GM12878 (cell line): ENCODE results near the gene CTNNBL1. TPM values are rescaled to one million over a fixed set of nuclear protein-coding genes. Genes with fewer than 3 reads are reported as not detected.

Experiments used
- ATAC-seq: fragments of 200-7000 bp; cut with Tn5 transposase; 3 replicates; pipeline ENCODE4 v1.9.1; 2020; ENCODE audit warnings: mild to moderate bottlenecking, moderate library complexity
- BruUV-seq: library from RNA; stranded (reverse); fragments of 400-500 nt; replicated peaks from 2 replicates; lab custom pipeline; 2021; lab: Mats Ljungman, UMichigan
- CTCF ChIA-PET: fragments of 300-600 bp; sonication (Branson Sonifier 250); formaldehyde crosslinking; extraction: SDS; loops from one replicate; lab custom pipeline; 2021; ENCODE audit warnings: inconsistent platforms; lab: Yijun Ruan, JAX
- POLR2A ChIA-PET: fragments of 350-600 bp; formaldehyde crosslinking; extraction: SDS; loops from one replicate; lab custom pipeline; 2021; ENCODE audit warnings: inconsistent platforms; lab: Charles Lee
- RAD21 ChIA-PET: fragments of 300-600 bp; sonication (Branson Sonifier 250); formaldehyde crosslinking; loops from one replicate; lab custom pipeline; 2023; ENCODE audit warnings: antibody characterized with exemption; ENCODE audit not compliant: unreplicated experiment; lab: Charles Lee
- SMC1A ChIA-PET: fragments of 300-600 bp; sonication (Branson Sonifier 250); formaldehyde crosslinking; loops from one replicate; lab custom pipeline; 2023; ENCODE audit not compliant: unreplicated experiment, uncharacterized antibody; lab: Charles Lee
- DNase-seq: peaks from one replicate; pipeline ENCODE4 v3.0.0-alpha.2; 2011; ENCODE audit warnings: low read depth, low spot score
- FAIRE-seq: peaks from 3 replicates; lab custom pipeline; 2011; peaks lifted over from hg19 to GRCh38; lab: Jason Lieb, UNC
- H2AFZ ChIP-seq: 2 replicates; pipeline ENCODE4 v1.6.0; 2011; ENCODE audit warnings: low read depth, low read length, control low read depth; ENCODE audit not compliant: control insufficient read depth
- H3K27ac ChIP-seq: 2 replicates; pipeline ENCODE4 v1.5.1; 2011; ENCODE audit warnings: control low read depth; ENCODE audit not compliant: control insufficient read depth, insufficient read depth
- H3K27me3 ChIP-seq, 2 experiments: replicated peaks in 1 of 2; 2 replicates each; pipeline versions ENCODE4 v1.6.0 to v1.6.1; 2011; ENCODE audit warnings: low read length in 1 of 2; ENCODE audit not compliant: control insufficient read depth in 2 of 2, insufficient read depth in 2 of 2
- H3K36me3 ChIP-seq, 2 experiments: 2 replicates each; pipeline ENCODE4 v1.5.1; 2011; ENCODE audit warnings: low read length in 1 of 2; ENCODE audit not compliant: control insufficient read depth in 2 of 2, insufficient read depth in 2 of 2
- H3K4me1 ChIP-seq: 2 replicates; pipeline ENCODE4 v1.6.1; 2011; ENCODE audit warnings: mild to moderate bottlenecking, low read length, moderate library complexity, mixed read lengths; ENCODE audit not compliant: control insufficient read depth, insufficient read depth
- H3K4me2 ChIP-seq: 2 replicates; pipeline ENCODE4 v1.6.0; 2011; ENCODE audit warnings: control low read depth; ENCODE audit not compliant: control insufficient read depth, insufficient read depth
- H3K4me3 ChIP-seq: fragments of 200-600 bp; sonication (generic); 2 replicates; pipeline ENCODE4 v1.5.1; 2016
- H3K79me2 ChIP-seq: 2 replicates; pipeline ENCODE4 v1.6.0; 2011; ENCODE audit warnings: low read length; ENCODE audit not compliant: control insufficient read depth, insufficient read depth
- H3K9ac ChIP-seq: 2 replicates; pipeline ENCODE4 v1.8.0; 2011; ENCODE audit warnings: low read length, control low read depth, mixed read lengths; ENCODE audit not compliant: control insufficient read depth, insufficient read depth
- H3K9me3 ChIP-seq: replicated peaks from 3 replicates; pipeline ENCODE4 v1.5.1; 2011; ENCODE audit warnings: mild to moderate bottlenecking, low read length; ENCODE audit not compliant: control insufficient read depth, insufficient read depth
- H4K20me1 ChIP-seq: 2 replicates; pipeline ENCODE4 v1.6.0; 2011; ENCODE audit not compliant: control insufficient read depth, insufficient read depth
- ASH2L ChIP-seq: fragments of 300-600, 200-600 bp; sonication (generic); IDR thresholded peaks from 2 replicates; pipeline ENCODE4 v1.6.1; 2017; ENCODE audit warnings: low read depth, mild to moderate bottlenecking, borderline replicate concordance
- BMI1 ChIP-seq: fragments of 450-650 bp; IDR thresholded peaks from 2 replicates; pipeline ENCODE4 v1.6.1; 2016; ENCODE audit warnings: mild to moderate bottlenecking, moderate library complexity, borderline replicate concordance
- CEBPB ChIP-seq, 2 experiments: fragments of 150-350 bp in 1 of 2; IDR thresholded peaks; 2 replicates each; pipeline ENCODE4 v1.6.1; 2012 to 2014; ENCODE audit warnings: low read depth in 2 of 2, low read length in 2 of 2, borderline replicate concordance in 1 of 2, inconsistent platforms in 1 of 2
- MTA2 ChIP-seq: fragments of 450-650 bp; IDR thresholded peaks from 2 replicates; pipeline ENCODE4 v1.6.1; 2016; ENCODE audit warnings: low read depth, mild to moderate bottlenecking, moderate library complexity
- MXI1 ChIP-seq: fragments of 150-350 bp; IDR thresholded peaks from 2 replicates; pipeline ENCODE4 v1.6.1; 2011; ENCODE audit warnings: low read depth, mild to moderate bottlenecking, inconsistent platforms, low read length, improper control_type of control experiment
- MYC ChIP-seq: IDR thresholded peaks from 2 replicates; pipeline ENCODE4 v1.6.1; 2011; ENCODE audit warnings: mild to moderate bottlenecking, low read length, moderate library complexity, inconsistent platforms; ENCODE audit not compliant: insufficient read depth, insufficient replicate concordance, insufficient read length, severe bottlenecking
- NR2F1 ChIP-seq: fragments of 450-650 bp; conservative IDR thresholded peaks from 2 replicates; pipeline ENCODE4 v1.6.1; 2017; ENCODE audit warnings: mild to moderate bottlenecking
- NRF1 ChIP-seq: conservative IDR thresholded peaks from 2 replicates; pipeline ENCODE4 v1.6.1; 2011; ENCODE audit warnings: mild to moderate bottlenecking, low read depth, low read length, improper control_type of control experiment
- RAD21 ChIP-seq: IDR thresholded peaks from 2 replicates; pipeline ENCODE4 v1.6.1; 2011; ENCODE audit warnings: mild to moderate bottlenecking, low read depth, low read length, moderate library complexity; ENCODE audit not compliant: insufficient read depth
- SP1 ChIP-seq: IDR thresholded peaks from one replicate; pipeline ENCODE4 v1.6.1; 2011; ENCODE audit warnings: low read depth, low read length
- ZNF24 ChIP-seq: fragments of 450-650 bp; IDR thresholded peaks from 2 replicates; pipeline ENCODE4 v1.6.1; 2017; ENCODE audit warnings: antibody characterized with exemption, mild to moderate bottlenecking
- ZSCAN29 ChIP-seq: fragments of 450-650 bp; IDR thresholded peaks from 2 replicates; pipeline ENCODE4 v1.6.1; 2017; ENCODE audit warnings: mild to moderate bottlenecking, moderate library complexity
- WGBS: methylation state at CpG from one replicate; pipeline ENCODE4 v1.1.6; 2016; ENCODE audit warnings: low lambda C conversion rate; ENCODE audit not compliant: insufficient replicate concordance, insufficient coverage; ENCODE audit errors: missing lambda C conversion rate; 5-methylcytosine and 5-hydroxymethylcytosine counted together
- in situ Hi-C: fragments of 300-500 bp; cut with MboI; formaldehyde crosslinking; loops from 9 replicates; pipeline ENCODE4 v1.14.3; 2018; ENCODE audit warnings: mixed read lengths
- intact Hi-C: fragments of 100-400 bp; cut with micrococcal nuclease; formaldehyde crosslinking; loops from one replicate; pipeline ENCODE4 v1.14.2; 2022; ENCODE audit not compliant: unreplicated experiment
- polyA plus RNA-seq, 11 experiments: library from polyadenylated mRNA; depleted of rRNA in 4 of 11; unstranded in 6 of 11; stranded (reverse) in 5 of 11; fragments of >200 nt; fragmentation: Nextera tagmentation in 4 of 11; fragmentation: Illumina TruSeq in 1 of 11; extraction: Ambion mirVana in 4 of 11; extraction: Trizol in 1 of 11; gene quantifications; 1 replicate in 1 of 11; 2 replicates in 10 of 11; pipeline versions ENCODE4 v1.2.1 to v1.2.3, GENCODE V29; 2011 to 2016; ENCODE audit warnings: inconsistent platforms in 2 of 11, missing spikeins in 2 of 11, low read depth in 1 of 11
- total RNA-seq, 4 experiments: library from RNA; depleted of rRNA in 3 of 4; stranded (reverse); fragments of >200 nt in 3 of 4; fragmentation: Illumina TruSeq in 1 of 4; extraction: Trizol in 1 of 4; gene quantifications; 2 replicates each; pipeline versions ENCODE4 v1.2.1 to v1.2.3, GENCODE V29; 2013 to 2021
- TF ChIP-seq, protein P1 (sequence below): fragments of 450-650 bp; IDR thresholded peaks from 2 replicates; pipeline ENCODE4 v1.6.1; 2014; ENCODE audit warnings: mild to moderate bottlenecking
- TF ChIP-seq, protein P2 (sequence below): fragments of 450-650 bp; IDR thresholded peaks from 2 replicates; pipeline ENCODE4 v1.6.1; 2017; ENCODE audit warnings: antibody characterized with exemption, mild to moderate bottlenecking, moderate library complexity
- TF ChIP-seq, protein P3 (sequence below): fragments of 450-650 bp; IDR thresholded peaks from 2 replicates; pipeline ENCODE4 v1.6.1; 2016; ENCODE audit warnings: mild to moderate bottlenecking

The CTNNBL1 gene
- total and polyA plus RNA-seq, 10 of the 15 experiments (the other 5 are each of a cell fraction or from before 2014, with no cell fraction given): 43.1 to 102 (median 67.8) TPM

DNA sequence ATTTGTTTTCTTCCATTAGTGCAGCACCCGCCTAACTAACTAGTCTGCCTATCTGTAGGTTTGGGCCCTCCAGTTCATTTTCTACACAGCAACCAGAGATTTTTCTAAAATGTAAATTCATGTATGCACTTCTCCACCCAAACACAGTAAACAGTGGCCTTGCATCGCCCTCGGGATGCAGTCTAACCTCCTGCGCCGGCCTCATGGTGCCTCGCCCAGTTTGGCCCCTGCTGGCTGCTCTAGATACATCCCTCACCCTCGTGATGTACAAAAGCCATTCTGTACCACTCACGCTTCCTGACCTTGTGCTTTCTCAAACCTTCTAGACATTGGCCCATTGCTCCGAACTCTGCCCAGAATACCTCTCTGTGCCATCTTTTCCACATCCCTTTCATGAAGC, 155.3 kb downstream of the CTNNBL1 start (continued):
- TF ChIP-seq, protein P1, sequence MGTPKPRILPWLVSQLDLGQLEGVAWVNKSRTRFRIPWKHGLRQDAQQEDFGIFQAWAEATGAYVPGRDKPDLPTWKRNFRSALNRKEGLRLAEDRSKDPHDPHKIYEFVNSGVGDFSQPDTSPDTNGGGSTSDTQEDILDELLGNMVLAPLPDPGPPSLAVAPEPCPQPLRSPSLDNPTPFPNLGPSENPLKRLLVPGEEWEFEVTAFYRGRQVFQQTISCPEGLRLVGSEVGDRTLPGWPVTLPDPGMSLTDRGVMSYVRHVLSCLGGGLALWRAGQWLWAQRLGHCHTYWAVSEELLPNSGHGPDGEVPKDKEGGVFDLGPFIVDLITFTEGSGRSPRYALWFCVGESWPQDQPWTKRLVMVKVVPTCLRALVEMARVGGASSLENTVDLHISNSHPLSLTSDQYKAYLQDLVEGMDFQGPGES: no peak
- TF ChIP-seq NRF1 (no peak), ZNF24 (no peak), MYC (no peak), BMI1 (no peak), MTA2 (no peak)

DNA sequence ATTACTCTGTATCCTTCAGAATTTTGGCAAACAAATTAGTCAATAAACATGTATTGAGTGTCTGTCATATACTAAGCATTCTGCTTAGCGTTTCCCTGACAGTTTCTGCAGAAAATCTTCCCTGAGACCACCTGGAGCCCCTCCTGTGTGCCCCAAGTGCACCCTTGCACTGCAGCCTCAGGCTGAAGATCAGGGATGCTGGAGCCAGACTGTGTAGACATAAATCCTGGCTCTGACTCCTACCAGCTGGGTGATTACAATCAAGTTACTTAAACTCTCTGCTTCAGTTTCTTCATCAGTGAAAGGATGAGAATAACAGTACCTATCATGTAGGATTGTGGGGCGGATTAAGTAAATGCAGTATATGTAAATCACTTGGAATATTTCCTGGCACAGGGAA, 155.7 kb downstream of the CTNNBL1 start:
- in situ Hi-C loops: no loop called here
- intact Hi-C loops: no loop called here

More for the DNA sequence above, 155.7 kb downstream of the CTNNBL1 start:
- no peaks in the 10 kb centered on the region for H3K27me3 ChIP-seq
- no peak overlapping the region for H2AFZ ChIP-seq
- FAIRE-seq: no peak
- POLR2A ChIA-PET: interaction anchor here (0.8 kb wide), 1 partner anchor 13 kb away, joined by 3 read pairs; no protein-coding TSS in a partner anchor
- no peaks in the 10 kb centered on the region for H4K20me1 ChIP-seq
- WGBS: 100% methylated on average over 2 of the region's 2 CpGs
- peaks cover 31% of the 10 kb centered on the region for H3K4me1 ChIP-seq
- TF ChIP-seq, protein P2, sequence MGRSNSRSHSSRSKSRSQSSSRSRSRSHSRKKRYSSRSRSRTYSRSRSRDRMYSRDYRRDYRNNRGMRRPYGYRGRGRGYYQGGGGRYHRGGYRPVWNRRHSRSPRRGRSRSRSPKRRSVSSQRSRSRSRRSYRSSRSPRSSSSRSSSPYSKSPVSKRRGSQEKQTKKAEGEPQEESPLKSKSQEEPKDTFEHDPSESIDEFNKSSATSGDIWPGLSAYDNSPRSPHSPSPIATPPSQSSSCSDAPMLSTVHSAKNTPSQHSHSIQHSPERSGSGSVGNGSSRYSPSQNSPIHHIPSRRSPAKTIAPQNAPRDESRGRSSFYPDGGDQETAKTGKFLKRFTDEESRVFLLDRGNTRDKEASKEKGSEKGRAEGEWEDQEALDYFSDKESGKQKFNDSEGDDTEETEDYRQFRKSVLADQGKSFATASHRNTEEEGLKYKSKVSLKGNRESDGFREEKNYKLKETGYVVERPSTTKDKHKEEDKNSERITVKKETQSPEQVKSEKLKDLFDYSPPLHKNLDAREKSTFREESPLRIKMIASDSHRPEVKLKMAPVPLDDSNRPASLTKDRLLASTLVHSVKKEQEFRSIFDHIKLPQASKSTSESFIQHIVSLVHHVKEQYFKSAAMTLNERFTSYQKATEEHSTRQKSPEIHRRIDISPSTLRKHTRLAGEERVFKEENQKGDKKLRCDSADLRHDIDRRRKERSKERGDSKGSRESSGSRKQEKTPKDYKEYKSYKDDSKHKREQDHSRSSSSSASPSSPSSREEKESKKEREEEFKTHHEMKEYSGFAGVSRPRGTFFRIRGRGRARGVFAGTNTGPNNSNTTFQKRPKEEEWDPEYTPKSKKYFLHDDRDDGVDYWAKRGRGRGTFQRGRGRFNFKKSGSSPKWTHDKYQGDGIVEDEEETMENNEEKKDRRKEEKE: no peak
- TF ChIP-seq NR2F1 (no peak), ZSCAN29 (no peak), CEBPB (IDR thresholded peaks at IDR 0.05; ENCODE audit: borderline replicate concordance in 1 of 2, low read depth in 2 of 2, low read length in 2 of 2) (no peak), SP1 (no peak), RAD21 (no peak), MXI1 (no peak), ASH2L (no peak)
- TF ChIP-seq, protein P3, sequence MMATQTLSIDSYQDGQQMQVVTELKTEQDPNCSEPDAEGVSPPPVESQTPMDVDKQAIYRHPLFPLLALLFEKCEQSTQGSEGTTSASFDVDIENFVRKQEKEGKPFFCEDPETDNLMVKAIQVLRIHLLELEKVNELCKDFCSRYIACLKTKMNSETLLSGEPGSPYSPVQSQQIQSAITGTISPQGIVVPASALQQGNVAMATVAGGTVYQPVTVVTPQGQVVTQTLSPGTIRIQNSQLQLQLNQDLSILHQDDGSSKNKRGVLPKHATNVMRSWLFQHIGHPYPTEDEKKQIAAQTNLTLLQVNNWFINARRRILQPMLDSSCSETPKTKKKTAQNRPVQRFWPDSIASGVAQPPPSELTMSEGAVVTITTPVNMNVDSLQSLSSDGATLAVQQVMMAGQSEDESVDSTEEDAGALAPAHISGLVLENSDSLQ: no peak
- BruUV-seq: no TSS peak
- no peak overlapping the region for H3K4me3 ChIP-seq
- no peak overlapping the region for H3K9ac ChIP-seq
- no peak for ATAC-seq
- no peaks in the 10 kb centered on the region for H3K9me3 ChIP-seq
- no peak overlapping the region for H3K4me2 ChIP-seq
- H3K36me3 ChIP-seq: peaks cover 5 to 6% of the 10 kb centered on the region in 2 experiments; a peak in 3 of 4 replicates
- H3K27ac ChIP-seq: no peak overlapping the region
- no peak for DNase-seq
- no peaks in the 10 kb centered on the region for H3K79me2 ChIP-seq
- SMC1A ChIA-PET: no interaction called here
- CTCF ChIA-PET: interaction anchor here (0.7 kb wide), 1 partner anchor 288 kb away, joined by 3 read pairs; no protein-coding TSS in a partner anchor
- RAD21 ChIA-PET: no interaction called here
